Measurements from ENCODE around the gene ANKRD13A.
A peak's percentile ranks its signal among the peaks of the same experiment; 100 is the strongest.

ANKRD13A gene

DNA sequence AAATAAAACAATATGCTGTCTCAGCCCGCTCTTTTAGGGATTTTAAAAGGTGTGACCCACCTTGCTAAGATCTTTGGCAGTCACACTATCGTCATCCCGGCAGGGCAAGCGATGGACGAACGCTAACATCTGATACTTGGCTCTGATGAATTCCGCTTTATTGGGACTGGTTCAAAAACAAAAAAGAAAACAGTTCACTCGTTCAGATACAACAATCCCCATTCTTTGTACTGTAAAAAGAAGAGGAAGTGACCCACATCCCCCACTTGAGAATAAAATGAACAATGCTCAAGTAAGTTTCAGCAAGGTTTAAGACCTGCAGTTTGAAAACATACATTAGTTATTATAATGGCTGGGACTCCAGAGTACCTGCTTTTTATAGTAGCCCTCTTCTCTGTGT, 10.3 kb upstream of the ANKRD13A start:
- TF ChIP-seq, protein P1, sequence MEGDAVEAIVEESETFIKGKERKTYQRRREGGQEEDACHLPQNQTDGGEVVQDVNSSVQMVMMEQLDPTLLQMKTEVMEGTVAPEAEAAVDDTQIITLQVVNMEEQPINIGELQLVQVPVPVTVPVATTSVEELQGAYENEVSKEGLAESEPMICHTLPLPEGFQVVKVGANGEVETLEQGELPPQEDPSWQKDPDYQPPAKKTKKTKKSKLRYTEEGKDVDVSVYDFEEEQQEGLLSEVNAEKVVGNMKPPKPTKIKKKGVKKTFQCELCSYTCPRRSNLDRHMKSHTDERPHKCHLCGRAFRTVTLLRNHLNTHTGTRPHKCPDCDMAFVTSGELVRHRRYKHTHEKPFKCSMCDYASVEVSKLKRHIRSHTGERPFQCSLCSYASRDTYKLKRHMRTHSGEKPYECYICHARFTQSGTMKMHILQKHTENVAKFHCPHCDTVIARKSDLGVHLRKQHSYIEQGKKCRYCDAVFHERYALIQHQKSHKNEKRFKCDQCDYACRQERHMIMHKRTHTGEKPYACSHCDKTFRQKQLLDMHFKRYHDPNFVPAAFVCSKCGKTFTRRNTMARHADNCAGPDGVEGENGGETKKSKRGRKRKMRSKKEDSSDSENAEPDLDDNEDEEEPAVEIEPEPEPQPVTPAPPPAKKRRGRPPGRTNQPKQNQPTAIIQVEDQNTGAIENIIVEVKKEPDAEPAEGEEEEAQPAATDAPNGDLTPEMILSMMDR (IDR thresholded peaks at IDR 0.05; ENCODE audit: low read depth, low read length): no peak
- in situ Hi-C loops (cut with HindIII; ENCODE audit: low sequenced_read_pairs): no loop called here
- H3K4me3 ChIP-seq (ENCODE audit: low read depth, low read length): no peak overlapping the region
- no peak for DNase-seq (ENCODE audit: low read depth, low spot score)

DNA sequence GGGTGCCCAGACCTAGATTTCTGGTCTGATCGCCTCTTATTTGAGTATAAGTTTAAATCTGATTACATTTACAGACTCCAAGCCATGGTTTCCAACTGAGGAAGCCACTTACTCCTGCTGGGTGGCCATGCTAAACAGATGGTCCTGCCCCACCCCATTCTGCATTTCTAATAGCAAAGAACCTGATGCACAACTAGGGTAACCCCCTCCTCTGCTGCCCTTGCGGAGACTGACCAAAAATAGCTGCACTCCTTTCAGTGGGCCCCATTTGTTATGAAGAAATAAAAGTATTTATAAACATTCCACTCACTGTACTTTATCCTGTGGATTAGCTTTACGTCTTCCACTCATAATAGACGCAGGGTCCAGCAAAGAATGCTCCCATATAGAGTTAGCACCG, 9.8 kb upstream of the ANKRD13A start:
- in situ Hi-C loops (cut with HindIII; ENCODE audit: low sequenced_read_pairs): no loop called here
- no peak for DNase-seq (ENCODE audit: low read depth, low spot score)

DNA sequence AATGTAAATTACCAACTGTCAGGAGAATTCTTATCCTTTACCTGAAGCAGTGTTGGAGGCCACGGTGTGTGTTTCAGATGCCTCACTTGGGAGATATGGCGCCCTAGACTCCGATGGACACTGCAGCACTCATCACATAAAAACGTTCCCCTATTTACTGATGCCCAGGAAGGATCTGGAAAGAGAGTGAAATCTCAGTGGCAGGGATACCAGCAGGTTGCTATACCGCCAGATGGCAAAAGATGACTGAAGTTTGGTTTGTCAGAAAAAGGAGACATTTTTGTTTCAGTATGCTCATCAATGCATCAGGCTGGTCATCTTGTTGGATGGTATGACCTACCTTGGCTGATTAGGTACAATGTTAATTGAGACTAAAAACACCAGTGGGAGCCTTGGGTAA, 7.6 kb upstream of the ANKRD13A start:
- H3K4me3 ChIP-seq (ENCODE audit: low read depth, low read length): no peak overlapping the region
- in situ Hi-C loops (cut with HindIII; ENCODE audit: low sequenced_read_pairs): no loop called here
- no peak for DNase-seq (ENCODE audit: low read depth, low spot score)
- TF ChIP-seq, protein P1 (IDR thresholded peaks at IDR 0.05; ENCODE audit: low read depth, low read length): no peak

More for the DNA sequence above, 9.8 kb upstream of the ANKRD13A start:
- H3K4me3 ChIP-seq (ENCODE audit: low read depth, low read length): no peak overlapping the region
- TF ChIP-seq, protein P1 (IDR thresholded peaks at IDR 0.05; ENCODE audit: low read depth, low read length): no peak

DNA sequence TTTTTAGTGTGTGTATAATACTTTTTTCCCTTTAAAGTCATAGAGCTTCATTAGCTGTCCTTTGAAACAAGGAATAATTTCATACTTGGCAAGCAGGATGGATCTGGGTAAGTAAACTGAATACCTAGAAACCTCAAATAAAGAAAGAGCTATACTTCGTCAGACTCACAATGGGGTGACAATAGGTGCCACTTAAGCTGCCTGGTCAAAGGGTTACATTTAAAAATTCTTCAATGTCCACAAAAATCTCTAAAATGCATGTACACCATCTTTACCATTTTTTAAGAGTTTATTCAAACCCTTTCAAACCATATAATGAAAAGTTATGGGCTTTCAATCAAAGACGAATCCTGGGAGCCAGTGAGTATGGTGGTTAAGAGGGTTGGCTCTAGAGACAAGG, 6.1 kb upstream of the ANKRD13A start:
- no peak for DNase-seq (ENCODE audit: low read depth, low spot score)
- TF ChIP-seq, protein P1 (IDR thresholded peaks at IDR 0.05; ENCODE audit: low read depth, low read length): no peak
- in situ Hi-C loops (cut with HindIII; ENCODE audit: low sequenced_read_pairs): no loop called here
- no peak overlapping the region for H3K4me3 ChIP-seq (ENCODE audit: low read depth, low read length)

DNA sequence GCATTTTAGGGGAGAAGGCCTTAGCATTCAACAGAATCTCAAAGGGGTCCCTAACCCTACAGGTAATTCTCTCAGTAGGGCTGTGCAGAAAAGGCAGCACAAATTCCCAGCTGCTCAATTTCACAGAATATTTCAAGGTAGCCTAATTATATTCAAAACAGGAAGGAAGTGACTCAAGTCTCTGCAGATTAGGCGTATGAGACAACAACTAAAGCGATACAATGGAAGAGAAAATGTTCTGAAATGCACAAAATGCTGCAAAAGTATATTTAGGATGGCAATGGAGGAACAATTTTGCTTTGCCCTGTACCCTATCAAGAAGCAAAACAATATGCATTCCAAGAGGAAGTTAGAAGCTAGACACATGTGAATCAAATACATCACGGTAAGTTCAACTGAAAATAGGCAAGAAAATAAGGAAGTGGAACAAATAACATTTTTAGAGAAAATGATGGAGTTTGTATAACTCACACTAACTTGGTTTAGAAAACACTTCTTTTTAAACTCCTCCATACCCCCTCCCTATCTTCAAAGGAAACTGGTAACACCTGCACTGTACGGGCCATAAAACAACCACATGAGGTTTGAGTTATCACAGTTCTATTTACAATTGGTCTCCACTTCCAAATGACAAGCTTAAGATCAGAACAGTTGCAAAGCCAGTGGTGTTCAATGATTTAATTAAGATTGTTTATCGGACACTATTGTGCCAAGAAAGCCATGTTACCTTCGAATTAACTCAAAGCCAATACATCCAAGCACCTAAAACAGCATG, 4.6 kb upstream of the ANKRD13A start:
- peak overlapping the region; percentile 90 for H3K4me3 ChIP-seq (ENCODE audit: low read depth, low read length)
- DNase-seq (ENCODE audit: low read depth, low spot score): peak; percentile 8
- in situ Hi-C loops (cut with HindIII; ENCODE audit: low sequenced_read_pairs): no loop called here
- TF ChIP-seq, protein P1 (IDR thresholded peaks at IDR 0.05; ENCODE audit: low read depth, low read length): no peak

DNA sequence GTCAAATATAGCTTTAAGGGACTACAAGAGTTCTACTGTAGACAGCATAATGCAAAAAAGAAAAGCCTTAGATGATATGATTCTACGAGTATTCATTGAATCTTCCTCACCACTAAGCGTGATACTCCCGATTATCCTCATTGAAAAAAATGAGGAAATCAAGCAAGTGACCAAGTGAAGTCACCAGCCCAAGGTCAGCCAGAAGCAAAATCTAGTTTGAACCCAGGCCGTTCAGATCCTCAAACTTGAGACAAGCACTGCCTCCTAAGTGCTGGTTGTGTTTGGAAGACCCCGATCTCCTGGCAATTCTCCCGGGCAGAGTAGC, 3.9 kb upstream of the ANKRD13A start:
- DNase-seq (ENCODE audit: low read depth, low spot score): no peak
- in situ Hi-C loops (cut with HindIII; ENCODE audit: low sequenced_read_pairs): no loop called here
- TF ChIP-seq, protein P1 (IDR thresholded peaks at IDR 0.05; ENCODE audit: low read depth, low read length): no peak
- H3K4me3 ChIP-seq (ENCODE audit: low read depth, low read length): peak overlapping the region; percentile 90

Data from astrocyte of the spinal cord (primary cell).